ENCODE measurements around the gene TOE1. TPM values are rescaled to one million over a fixed set of nuclear protein-coding genes. Genes with fewer than 3 reads are reported as not detected.

Gene TOE1
- total and polyA plus RNA-seq, 9 of the 15 experiments (the other 6 are each of a cell fraction or from before 2014, with no cell fraction given): 32.1 to 85.7 (median 38.0) TPM

DNA sequence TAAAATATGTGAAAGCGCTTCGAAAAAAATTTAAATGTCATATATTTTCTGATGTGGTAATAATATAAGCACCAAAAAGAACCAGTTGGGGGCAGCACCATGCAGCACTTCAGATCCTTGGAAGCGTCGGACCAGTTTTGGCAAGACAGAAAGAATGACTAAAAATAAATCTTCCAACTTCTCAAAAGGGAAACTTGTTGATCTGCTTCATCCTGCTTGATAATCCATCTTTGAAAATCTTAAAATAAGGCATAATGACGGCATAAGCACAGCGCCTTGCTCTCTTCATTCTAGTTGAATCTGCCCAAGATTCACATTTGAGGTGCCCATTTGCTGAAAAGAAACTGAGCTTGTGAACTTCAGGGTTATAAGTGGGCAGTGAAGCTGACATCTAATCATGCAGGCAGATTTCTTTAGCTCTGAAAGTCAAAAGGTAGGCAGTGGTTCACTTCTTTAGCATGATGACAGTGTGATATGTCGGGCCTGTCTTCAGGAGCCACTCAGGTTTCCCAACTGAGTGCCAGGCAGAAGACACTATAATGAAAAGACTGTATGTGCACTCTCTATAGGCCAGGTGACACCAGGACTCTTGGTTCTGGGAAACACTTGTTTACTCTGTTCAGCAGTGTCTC lies 20.0 kb downstream of the TOE1 start (continued):
- TF ChIP-seq ZNF165 (CRISPR knock-in tag; IDR thresholded peaks at IDR 0.05; ENCODE audit: borderline replicate concordance) (0 out of 2 replicates have a peak, but pooled peaks have one; percentile 37), YBX1 (IDR thresholded peaks at IDR 0.05) (no peak), RB1 (IDR thresholded peaks at IDR 0.05; ENCODE audit: low read depth) (0 out of 2 replicates have a peak, but pooled peaks have one; percentile 18), ZNF384 (IDR thresholded peaks at IDR 0.05; ENCODE audit: low read depth, low read length) (peak; percentile 33; the same call in 1 of the 2 replicates), MCM2 (IDR thresholded peaks at IDR 0.05; ENCODE audit: low read depth) (no peak)
- TF ChIP-seq, protein P1, sequence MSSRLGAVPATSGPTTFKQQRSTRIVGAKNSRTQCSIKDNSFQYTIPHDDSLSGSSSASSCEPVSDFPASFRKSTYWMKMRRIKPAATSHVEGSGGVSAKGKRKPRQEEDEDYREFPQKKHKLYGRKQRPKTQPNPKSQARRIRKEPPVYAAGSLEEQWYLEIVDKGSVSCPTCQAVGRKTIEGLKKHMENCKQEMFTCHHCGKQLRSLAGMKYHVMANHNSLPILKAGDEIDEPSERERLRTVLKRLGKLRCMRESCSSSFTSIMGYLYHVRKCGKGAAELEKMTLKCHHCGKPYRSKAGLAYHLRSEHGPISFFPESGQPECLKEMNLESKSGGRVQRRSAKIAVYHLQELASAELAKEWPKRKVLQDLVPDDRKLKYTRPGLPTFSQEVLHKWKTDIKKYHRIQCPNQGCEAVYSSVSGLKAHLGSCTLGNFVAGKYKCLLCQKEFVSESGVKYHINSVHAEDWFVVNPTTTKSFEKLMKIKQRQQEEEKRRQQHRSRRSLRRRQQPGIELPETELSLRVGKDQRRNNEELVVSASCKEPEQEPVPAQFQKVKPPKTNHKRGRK (tag; IDR thresholded peaks at IDR 0.05): no peak
- TF ChIP-seq, protein P2, sequence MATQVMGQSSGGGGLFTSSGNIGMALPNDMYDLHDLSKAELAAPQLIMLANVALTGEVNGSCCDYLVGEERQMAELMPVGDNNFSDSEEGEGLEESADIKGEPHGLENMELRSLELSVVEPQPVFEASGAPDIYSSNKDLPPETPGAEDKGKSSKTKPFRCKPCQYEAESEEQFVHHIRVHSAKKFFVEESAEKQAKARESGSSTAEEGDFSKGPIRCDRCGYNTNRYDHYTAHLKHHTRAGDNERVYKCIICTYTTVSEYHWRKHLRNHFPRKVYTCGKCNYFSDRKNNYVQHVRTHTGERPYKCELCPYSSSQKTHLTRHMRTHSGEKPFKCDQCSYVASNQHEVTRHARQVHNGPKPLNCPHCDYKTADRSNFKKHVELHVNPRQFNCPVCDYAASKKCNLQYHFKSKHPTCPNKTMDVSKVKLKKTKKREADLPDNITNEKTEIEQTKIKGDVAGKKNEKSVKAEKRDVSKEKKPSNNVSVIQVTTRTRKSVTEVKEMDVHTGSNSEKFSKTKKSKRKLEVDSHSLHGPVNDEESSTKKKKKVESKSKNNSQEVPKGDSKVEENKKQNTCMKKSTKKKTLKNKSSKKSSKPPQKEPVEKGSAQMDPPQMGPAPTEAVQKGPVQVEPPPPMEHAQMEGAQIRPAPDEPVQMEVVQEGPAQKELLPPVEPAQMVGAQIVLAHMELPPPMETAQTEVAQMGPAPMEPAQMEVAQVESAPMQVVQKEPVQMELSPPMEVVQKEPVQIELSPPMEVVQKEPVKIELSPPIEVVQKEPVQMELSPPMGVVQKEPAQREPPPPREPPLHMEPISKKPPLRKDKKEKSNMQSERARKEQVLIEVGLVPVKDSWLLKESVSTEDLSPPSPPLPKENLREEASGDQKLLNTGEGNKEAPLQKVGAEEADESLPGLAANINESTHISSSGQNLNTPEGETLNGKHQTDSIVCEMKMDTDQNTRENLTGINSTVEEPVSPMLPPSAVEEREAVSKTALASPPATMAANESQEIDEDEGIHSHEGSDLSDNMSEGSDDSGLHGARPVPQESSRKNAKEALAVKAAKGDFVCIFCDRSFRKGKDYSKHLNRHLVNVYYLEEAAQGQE (IDR thresholded peaks at IDR 0.05; ENCODE audit: borderline replicate concordance): peak; percentile 91
- TF ChIP-seq, protein P2 (CRISPR knock-in tag; IDR thresholded peaks at IDR 0.05; ENCODE audit: low read depth): no peak
- TF ChIP-seq, protein P3, sequence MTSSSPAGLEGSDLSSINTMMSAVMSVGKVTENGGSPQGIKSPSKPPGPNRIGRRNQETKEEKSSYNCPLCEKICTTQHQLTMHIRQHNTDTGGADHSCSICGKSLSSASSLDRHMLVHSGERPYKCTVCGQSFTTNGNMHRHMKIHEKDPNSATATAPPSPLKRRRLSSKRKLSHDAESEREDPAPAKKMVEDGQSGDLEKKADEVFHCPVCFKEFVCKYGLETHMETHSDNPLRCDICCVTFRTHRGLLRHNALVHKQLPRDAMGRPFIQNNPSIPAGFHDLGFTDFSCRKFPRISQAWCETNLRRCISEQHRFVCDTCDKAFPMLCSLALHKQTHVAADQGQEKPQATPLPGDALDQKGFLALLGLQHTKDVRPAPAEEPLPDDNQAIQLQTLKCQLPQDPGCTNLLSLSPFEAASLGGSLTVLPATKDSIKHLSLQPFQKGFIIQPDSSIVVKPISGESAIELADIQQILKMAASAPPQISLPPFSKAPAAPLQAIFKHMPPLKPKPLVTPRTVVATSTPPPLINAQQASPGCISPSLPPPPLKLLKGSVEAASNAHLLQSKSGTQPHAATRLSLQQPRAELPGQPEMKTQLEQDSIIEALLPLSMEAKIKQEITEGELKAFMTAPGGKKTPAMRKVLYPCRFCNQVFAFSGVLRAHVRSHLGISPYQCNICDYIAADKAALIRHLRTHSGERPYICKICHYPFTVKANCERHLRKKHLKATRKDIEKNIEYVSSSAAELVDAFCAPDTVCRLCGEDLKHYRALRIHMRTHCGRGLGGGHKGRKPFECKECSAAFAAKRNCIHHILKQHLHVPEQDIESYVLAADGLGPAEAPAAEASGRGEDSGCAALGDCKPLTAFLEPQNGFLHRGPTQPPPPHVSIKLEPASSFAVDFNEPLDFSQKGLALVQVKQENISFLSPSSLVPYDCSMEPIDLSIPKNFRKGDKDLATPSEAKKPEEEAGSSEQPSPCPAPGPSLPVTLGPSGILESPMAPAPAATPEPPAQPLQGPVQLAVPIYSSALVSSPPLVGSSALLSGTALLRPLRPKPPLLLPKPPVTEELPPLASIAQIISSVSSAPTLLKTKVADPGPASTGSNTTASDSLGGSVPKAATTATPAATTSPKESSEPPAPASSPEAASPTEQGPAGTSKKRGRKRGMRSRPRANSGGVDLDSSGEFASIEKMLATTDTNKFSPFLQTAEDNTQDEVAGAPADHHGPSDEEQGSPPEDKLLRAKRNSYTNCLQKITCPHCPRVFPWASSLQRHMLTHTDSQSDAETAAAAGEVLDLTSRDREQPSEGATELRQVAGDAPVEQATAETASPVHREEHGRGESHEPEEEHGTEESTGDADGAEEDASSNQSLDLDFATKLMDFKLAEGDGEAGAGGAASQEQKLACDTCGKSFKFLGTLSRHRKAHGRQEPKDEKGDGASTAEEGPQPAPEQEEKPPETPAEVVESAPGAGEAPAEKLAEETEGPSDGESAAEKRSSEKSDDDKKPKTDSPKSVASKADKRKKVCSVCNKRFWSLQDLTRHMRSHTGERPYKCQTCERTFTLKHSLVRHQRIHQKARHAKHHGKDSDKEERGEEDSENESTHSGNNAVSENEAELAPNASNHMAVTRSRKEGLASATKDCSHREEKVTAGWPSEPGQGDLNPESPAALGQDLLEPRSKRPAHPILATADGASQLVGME (CRISPR knock-in tag; IDR thresholded peaks at IDR 0.05): no peak
- TF ChIP-seq, protein P4, sequence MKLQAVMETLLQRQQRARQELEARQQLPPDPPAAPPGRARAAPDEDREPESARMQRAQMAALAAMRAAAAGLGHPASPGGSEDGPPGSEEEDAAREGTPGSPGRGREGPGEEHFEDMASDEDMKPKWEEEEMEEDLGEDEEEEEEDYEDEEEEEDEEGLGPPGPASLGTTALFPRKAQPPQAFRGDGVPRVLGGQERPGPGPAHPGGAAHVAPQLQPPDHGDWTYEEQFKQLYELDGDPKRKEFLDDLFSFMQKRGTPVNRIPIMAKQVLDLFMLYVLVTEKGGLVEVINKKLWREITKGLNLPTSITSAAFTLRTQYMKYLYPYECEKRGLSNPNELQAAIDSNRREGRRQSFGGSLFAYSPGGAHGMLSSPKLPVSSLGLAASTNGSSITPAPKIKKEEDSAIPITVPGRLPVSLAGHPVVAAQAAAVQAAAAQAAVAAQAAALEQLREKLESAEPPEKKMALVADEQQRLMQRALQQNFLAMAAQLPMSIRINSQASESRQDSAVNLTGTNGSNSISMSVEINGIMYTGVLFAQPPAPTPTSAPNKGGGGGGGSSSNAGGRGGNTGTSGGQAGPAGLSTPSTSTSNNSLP (IDR thresholded peaks at IDR 0.05; ENCODE audit: borderline replicate concordance, low read depth, low read length): peak; percentile 68; the same call in 1 of the 2 replicates

All from K562 (cell line).